OCI-LY7 (cell line): ENCODE measurements around the gene NOBOX.

Experiments used
- CTCF ChIP-seq: fragments of 200-600 bp; sonication (generic); conservative IDR thresholded peaks from 2 replicates; pipeline ENCODE4 v1.5.1; 2014; ENCODE audit warnings: mild to moderate bottlenecking, antibody characterized with exemption, low read length, moderate library complexity, mixed read lengths
- EZH2phosphoT487 ChIP-seq: fragments of 200-600 bp; sonication (generic); IDR thresholded peaks from 2 replicates; pipeline ENCODE4 v1.6.1; 2018; ENCODE audit warnings: low read depth, borderline replicate concordance, mild to moderate bottlenecking, mixed run types, antibody characterized with exemption, low read length, moderate library complexity, mixed read lengths

GRCh38 chr7:144384555-144385245, 18.8 kb downstream of the NOBOX start:
- no peak for TF ChIP-seq CTCF
- no peak for TF ChIP-seq EZH2phosphoT487
